Measurements from ENCODE around the gene AP1AR. TPM values are rescaled to one million over a fixed set of nuclear protein-coding genes. Genes with fewer than 3 reads are reported as not detected.
A peak's percentile ranks its signal among the peaks of the same experiment; 100 is the strongest.

The AP1AR gene
- total RNA-seq, 6 experiments from 2014 or later: 9.2 to 13.8 (median 11.1) TPM

GRCh38 chr4:112245383-112245782 is 13.8 kb downstream of the AP1AR start:
- intact Hi-C loops (cut with DNase I): no loop called here
- no peak overlapping the region for H3K27ac ChIP-seq

GRCh38 chr4:112247021-112247420 is 15.4 kb downstream of the AP1AR start:
- Histone ChIP-seq H3K4me1 (peaks cover 0 to 5% (median 0%) of the 10 kb centered on the region in 4 donors), H3K36me3 (no peaks in the 10 kb centered on the region), H3K4me3 (no peak overlapping the region), H3K27me3 (no peaks in the 10 kb centered on the region), H3K27ac (no peak overlapping the region), H3K9me3 (no peaks in the 10 kb centered on the region)
- ATAC-seq: no peak
- intact Hi-C loops (cut with DNase I): no loop called here
- no peak for DNase-seq
- TF ChIP-seq POLR2A (IDR thresholded peaks at IDR 0.05): no peak
- TF ChIP-seq CTCF (IDR thresholded peaks at IDR 0.05): no peak
- WGBS (ENCODE audit: insufficient coverage, low coverage, low lambda C conversion rate, missing lambda C conversion rate): 94% methylated on average over 3 of the region's 3 CpGs

More at GRCh38 chr4:112245383-112245782, 13.8 kb downstream of the AP1AR start:
- 97% methylated on average over 2 of the region's 2 CpGs for WGBS (ENCODE audit: insufficient coverage, low coverage, low lambda C conversion rate, missing lambda C conversion rate)
- ATAC-seq (no peak), DNase-seq (no peak)
- no peaks in the 10 kb centered on the region for H3K9me3 ChIP-seq
- no peak for TF ChIP-seq POLR2A (IDR thresholded peaks at IDR 0.05)
- peak in 1 of 4 donors; percentile 5 for TF ChIP-seq CTCF (IDR thresholded peaks at IDR 0.05)
- H3K27me3 ChIP-seq: no peaks in the 10 kb centered on the region
- no peaks in the 10 kb centered on the region for H3K36me3 ChIP-seq
- H3K4me3 ChIP-seq: no peak overlapping the region
- H3K4me1 ChIP-seq: peaks cover 0 to 2% (median 0%) of the 10 kb centered on the region in 4 donors

- DNase-seq: no peak
- Histone ChIP-seq H3K4me3 (no peak overlapping the region), H3K27me3 (no peaks in the 10 kb centered on the region), H3K36me3 (peaks cover 0 to 3% (median 0%) of the 10 kb centered on the region in 4 donors), H3K9me3 (no peaks in the 10 kb centered on the region), H3K4me1 (peaks cover 0 to 5% (median 0%) of the 10 kb centered on the region in 4 donors), H3K27ac (no peak overlapping the region)
- peak in 3 of 4 donors; percentile 44 to 61 (median 56) for ATAC-seq
- intact Hi-C loops (cut with DNase I): loop anchor here in 1 of 2 donors (10.0 kb wide), 1 partner anchor 156 kb away; no protein-coding TSS in a partner anchor
- 90% methylated on average over 3 of the region's 3 CpGs for WGBS (ENCODE audit: insufficient coverage, low coverage, low lambda C conversion rate, missing lambda C conversion rate)
- no peak for TF ChIP-seq CTCF (IDR thresholded peaks at IDR 0.05)
- no peak for TF ChIP-seq POLR2A (IDR thresholded peaks at IDR 0.05)
Measured at GRCh38 chr4:112251019-112251643, 19.5 kb downstream of the AP1AR start.

GRCh38 chr4:112252234-112252633 is 20.6 kb downstream of the AP1AR start:
- no peak for DNase-seq
- Histone ChIP-seq H3K9me3 (no peaks in the 10 kb centered on the region), H3K4me3 (no peak overlapping the region), H3K36me3 (peaks cover 0 to 3% (median 0%) of the 10 kb centered on the region in 4 donors), H3K27me3 (no peaks in the 10 kb centered on the region), H3K4me1 (peaks cover 0 to 11% (median 0%) of the 10 kb centered on the region in 4 donors), H3K27ac (no peak overlapping the region)
- WGBS (ENCODE audit: insufficient coverage, low coverage, low lambda C conversion rate, missing lambda C conversion rate): 88% methylated on average over 1 of the region's 1 CpG
- intact Hi-C loops (cut with DNase I): loop anchor here in 1 of 2 donors (10.0 kb wide), 1 partner anchor 157 kb away; no protein-coding TSS in a partner anchor
- no peak for ATAC-seq
- no peak for TF ChIP-seq POLR2A (IDR thresholded peaks at IDR 0.05)
- no peak for TF ChIP-seq CTCF (IDR thresholded peaks at IDR 0.05)
